Measurements from ENCODE around the gene TRPV3. TPM values are rescaled to one million over a fixed set of nuclear protein-coding genes. Genes with fewer than 3 reads are reported as not detected.
"Not testable (repeated sequence)": the region's sequence is repeated elsewhere in the genome, so short reads cannot be mapped to it uniquely, and the experiment has no call there.

Gene TRPV3
- total RNA-seq, 1 donor from 2014 or later: 0.82 TPM

GRCh38 chr17:3574231-3574630 lies 16.6 kb upstream of the TRPV3 start:
- FAIRE-seq (no peak), DNase-seq (ENCODE audit: low spot score in 2 of 2) (no peak)

GRCh38 chr17:3573246-3574100 lies 15.9 kb upstream of the TRPV3 start:
- FAIRE-seq (no peak), DNase-seq (ENCODE audit: low spot score in 2 of 2) (no peak)

- no peak for DNase-seq (ENCODE audit: low spot score in 2 of 2)
- FAIRE-seq: no peak
Measured at GRCh38 chr17:3572231-3572630, 14.6 kb upstream of the TRPV3 start.

GRCh38 chr17:3571043-3571900 lies 13.7 kb upstream of the TRPV3 start:
- DNase-seq (ENCODE audit: low spot score in 2 of 2): no peak
- FAIRE-seq: no peak

- FAIRE-seq (no peak), DNase-seq (ENCODE audit: low spot score in 2 of 2) (no peak)
Measured at GRCh38 chr17:3569534-3570137, 12.0 kb upstream of the TRPV3 start.

- FAIRE-seq: no peak
- no peak for DNase-seq (ENCODE audit: low spot score in 2 of 2)
Measured at GRCh38 chr17:3566551-3566950, 8.9 kb upstream of the TRPV3 start.

GRCh38 chr17:3565143-3565542 lies 7.5 kb upstream of the TRPV3 start:
- no peak for DNase-seq (ENCODE audit: low spot score in 2 of 2)
- FAIRE-seq: no peak

GRCh38 chr17:3564241-3564640 lies 6.6 kb upstream of the TRPV3 start:
- not testable (repeated sequence) for DNase-seq (ENCODE audit: low spot score in 2 of 2); FAIRE-seq

DNA sequence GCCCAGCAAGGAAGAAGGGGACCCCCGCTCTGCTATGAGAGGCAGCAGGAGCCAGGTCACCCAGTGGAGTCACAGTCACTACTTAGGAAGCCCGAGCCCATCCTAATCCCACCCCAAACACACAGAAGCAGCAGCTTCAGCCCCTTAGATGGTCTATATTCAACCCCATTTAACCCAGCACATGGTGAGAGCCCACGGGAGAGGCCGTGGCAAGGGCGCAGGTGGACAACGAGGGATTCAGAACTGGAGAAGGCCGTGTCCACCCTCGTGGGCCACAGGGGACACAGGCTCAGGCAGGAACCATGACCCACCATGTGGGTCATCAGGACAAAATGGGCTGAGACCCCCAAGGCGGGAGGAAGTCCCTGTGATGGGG lies 1.6 kb upstream of the TRPV3 start:
- no peak for DNase-seq (ENCODE audit: low spot score in 2 of 2)
- no peak for FAIRE-seq

GRCh38 chr17:3558603-3559269 lies 1.1 kb upstream of the TRPV3 start:
- DNase-seq (ENCODE audit: low spot score in 2 of 2) (no peak), FAIRE-seq (no peak)

DNA sequence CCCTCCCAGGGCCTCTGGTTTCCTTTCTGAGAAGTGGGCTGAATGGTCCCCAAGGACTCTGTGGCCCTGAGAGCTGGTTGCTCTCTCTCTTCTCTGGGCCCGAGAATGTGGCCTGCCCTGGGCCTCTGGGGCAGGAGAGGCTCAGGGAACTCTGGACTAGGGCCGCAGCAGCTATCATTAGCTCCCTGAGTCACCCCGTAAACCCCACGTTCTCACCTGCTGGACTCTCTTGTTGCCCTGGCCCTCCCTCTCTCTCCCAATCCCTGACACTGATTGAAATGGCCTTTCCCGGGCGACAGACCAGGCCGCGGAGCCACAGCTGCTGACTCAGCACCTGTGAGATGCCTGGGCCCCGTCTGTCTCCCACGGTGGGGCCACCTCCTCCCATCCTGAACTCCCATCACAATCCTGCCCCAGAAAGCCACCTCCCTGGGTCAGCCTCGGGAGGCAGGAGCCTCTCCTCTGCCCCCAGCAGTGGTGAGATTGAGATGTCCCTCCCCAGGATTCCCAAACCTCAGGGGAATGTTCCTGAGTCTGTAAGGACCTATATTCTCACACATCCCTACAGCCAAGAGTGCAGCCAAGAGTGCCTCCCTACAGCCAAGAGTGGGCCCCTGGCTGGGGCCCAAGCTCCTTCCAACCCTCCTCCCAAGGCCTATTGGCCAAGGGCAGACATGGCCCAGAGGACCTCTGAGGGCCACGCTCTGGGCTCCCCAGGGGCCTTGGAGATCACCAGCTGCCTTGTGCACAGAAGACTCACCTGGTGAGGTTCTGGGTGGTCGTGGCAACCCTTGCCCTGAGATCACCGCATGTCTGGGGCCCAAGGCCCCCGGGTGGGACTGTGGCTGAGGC lies 470 bp downstream of the TRPV3 start:
- DNase-seq (ENCODE audit: low spot score in 2 of 2) (no peak), FAIRE-seq (no peak)

- DNase-seq (ENCODE audit: low spot score in 2 of 2) (no peak), FAIRE-seq (no peak)
Measured at GRCh38 chr17:3556239-3556915, 1.2 kb downstream of the TRPV3 start.

- DNase-seq (ENCODE audit: low spot score in 2 of 2) (no peak), FAIRE-seq (no peak)
Measured at GRCh38 chr17:3555189-3555796, 2.3 kb downstream of the TRPV3 start.

- DNase-seq (ENCODE audit: low spot score in 2 of 2) (no peak), FAIRE-seq (no peak)
Measured at GRCh38 chr17:3554440-3554839, 3.2 kb downstream of the TRPV3 start.

DNA sequence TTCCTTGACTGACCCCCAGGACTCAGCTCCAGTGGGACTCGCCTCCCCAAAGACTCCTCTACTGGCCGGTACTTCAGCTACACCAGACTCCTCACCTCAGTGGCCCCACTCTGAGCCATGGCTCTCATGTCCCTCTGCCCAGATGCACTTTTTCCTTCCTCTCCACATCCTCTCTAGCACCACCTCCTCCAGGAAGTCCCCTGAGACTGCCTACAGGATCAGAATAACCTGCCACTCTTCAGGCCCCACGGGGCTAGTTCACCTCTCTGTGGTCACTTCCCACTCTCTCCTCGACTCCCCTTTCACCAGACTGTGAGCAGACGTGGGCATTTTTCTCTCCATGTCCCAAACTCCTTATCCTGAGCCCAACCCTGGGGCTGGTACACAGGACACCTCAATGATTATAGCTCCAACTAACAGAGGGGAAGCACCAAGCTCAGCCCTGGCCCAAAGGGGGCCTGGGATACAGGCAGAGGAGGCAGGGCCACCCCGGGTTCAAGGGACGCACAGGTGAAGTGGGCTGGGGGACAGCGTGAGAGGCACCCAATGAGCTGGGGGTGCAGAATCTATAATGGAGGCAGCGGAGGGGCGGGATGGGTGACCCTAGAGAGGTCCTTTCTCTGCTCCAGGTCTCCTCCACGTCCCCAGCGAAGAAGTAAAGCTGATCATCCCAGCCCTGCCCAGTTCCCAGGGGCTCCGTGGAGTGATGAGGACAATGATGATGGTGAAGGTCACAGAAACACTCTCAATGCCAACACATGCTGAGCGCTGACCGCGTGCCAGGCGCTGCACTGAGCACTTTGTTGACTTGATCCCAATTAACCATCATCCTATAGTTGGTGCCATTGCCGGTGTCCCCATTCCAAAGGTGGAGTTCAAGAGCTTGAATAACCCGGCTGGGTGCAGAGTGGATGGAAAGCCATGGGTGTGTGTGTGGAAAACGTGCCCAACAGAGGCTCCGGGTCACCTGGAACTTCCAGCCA lies 3.9 kb downstream of the TRPV3 start:
- FAIRE-seq: no peak
- no peak for DNase-seq (ENCODE audit: low spot score in 2 of 2)

GRCh38 chr17:3552916-3553315 lies 4.7 kb downstream of the TRPV3 start:
- DNase-seq (ENCODE audit: low spot score in 2 of 2) (no peak), FAIRE-seq (no peak)

DNA sequence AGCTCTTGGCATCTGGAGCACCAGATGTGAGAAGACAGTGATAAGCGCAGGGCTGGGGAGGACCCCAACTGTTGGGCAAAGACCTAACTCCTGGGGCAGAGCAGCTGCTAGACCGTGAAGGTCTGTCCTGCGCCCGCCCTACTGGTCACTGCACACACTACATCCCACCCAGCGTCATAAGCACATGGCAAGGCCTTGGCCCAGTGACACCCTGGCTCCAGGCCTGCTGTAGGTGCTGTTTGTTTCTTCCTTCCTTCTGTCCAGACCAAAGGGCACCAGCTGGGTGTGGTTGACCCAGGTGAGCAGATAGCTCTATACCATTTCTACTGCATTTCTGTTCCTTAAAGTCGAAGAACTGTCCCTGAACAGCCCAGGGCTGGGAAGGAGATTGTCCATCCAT lies 6.4 kb downstream of the TRPV3 start:
- DNase-seq (ENCODE audit: low spot score in 2 of 2) (no peak), FAIRE-seq (no peak)
